Tibial nerve (tissue), 4 donors: ENCODE results near the gene TXNL4A. TPM values are rescaled to one million over a fixed set of nuclear protein-coding genes. Genes with fewer than 3 reads are reported as not detected.

ENCODE experiments used
- DNase-seq, 2 donors: peaks; one replicate each; pipeline ENCODE4 v3.0.0-alpha.2; 2019; ENCODE audit warnings: low spot score in 2 of 2
- H3K27ac ChIP-seq, 4 donors: fragments of 200-600 bp; sonication (generic) in 3 of 4; one replicate each; pipeline ENCODE4 v1.5.1; 2017 to 2019; ENCODE audit warnings: mild to moderate bottlenecking in 1 of 4
- H3K27me3 ChIP-seq, 2 donors: fragments of 200-600 bp; sonication (generic) in 1 of 2; one replicate each; pipeline versions ENCODE4 v1.5.1 to v1.6.0; 2017 to 2019
- H3K36me3 ChIP-seq, 3 donors: fragments of 200-600 bp; sonication (generic); one replicate each; pipeline ENCODE4 v1.5.1; 2018 to 2019
- H3K4me1 ChIP-seq, 4 donors: fragments of 200-600 bp; sonication (generic) in 3 of 4; one replicate each; pipeline ENCODE4 v1.5.1; 2017 to 2019
- H3K4me3 ChIP-seq, 4 donors: fragments of 200-600 bp; sonication (generic) in 3 of 4; one replicate each; pipeline ENCODE4 v1.5.1; 2017 to 2019; ENCODE audit warnings: mild to moderate bottlenecking in 1 of 4, moderate library complexity in 1 of 4
- H3K9me3 ChIP-seq, 4 donors: fragments of 200-600 bp; sonication (generic) in 3 of 4; one replicate each; pipeline ENCODE4 v1.5.1; 2017 to 2019
- CTCF ChIP-seq, 5 experiments: fragments of 200-600 bp in 3 of 5; fragments of 450-650 bp in 2 of 5; sonication (generic) in 3 of 5; IDR thresholded peaks; one replicate each; pipeline ENCODE4 v1.5.1; 2016 to 2019; ENCODE audit warnings: antibody characterized with exemption in 5 of 5, mild to moderate bottlenecking in 3 of 5, moderate library complexity in 2 of 5
- EP300 ChIP-seq, 2 donors: sonication (generic); formaldehyde crosslinking; IDR thresholded peaks; one replicate each; pipeline ENCODE4 v1.6.1; 2017; ENCODE audit warnings: antibody characterized with exemption in 2 of 2, mild to moderate bottlenecking in 1 of 2
- POLR2A ChIP-seq, 2 donors: fragments of 450-650 bp; IDR thresholded peaks; one replicate each; pipeline ENCODE4 v1.6.1; 2017; ENCODE audit warnings: antibody characterized with exemption in 2 of 2, mild to moderate bottlenecking in 2 of 2, moderate library complexity in 2 of 2
- WGBS, 2 donors: methylation state at CpG; one replicate each; pipeline ENCODE4 v1.1.5; 2018; 5-methylcytosine and 5-hydroxymethylcytosine counted together
- total RNA-seq, 4 donors: library from RNA; depleted of rRNA; stranded (reverse); fragments of >200 nt; gene quantifications; one replicate each; pipeline ENCODE4 v1.1.0, GENCODE V29; 2016

The TXNL4A gene
- total RNA-seq, 4 donors from 2014 or later, result 19.0 to 34.9 (median 32.5) TPM

GRCh38 chr18:79921984-79922965, 66.1 kb downstream of the TXNL4A start:
- Histone ChIP-seq H3K27me3 (no peaks in the 10 kb centered on the region), H3K27ac (no peak overlapping the region), H3K9me3 (no peaks in the 10 kb centered on the region), H3K36me3 (peaks cover 0 to 65% (median 0%) of the 10 kb centered on the region in 3 donors), H3K4me1 (peaks cover 0 to 5% (median 0%) of the 10 kb centered on the region in 4 donors), H3K4me3 (no peak overlapping the region)
- no peak for TF ChIP-seq POLR2A (IDR thresholded peaks at IDR 0.05)
- TF ChIP-seq CTCF (IDR thresholded peaks at IDR 0.05), result no peak
- no peak for TF ChIP-seq EP300 (IDR thresholded peaks at IDR 0.05)
- 96 to 97% methylated on average over 24 of the region's 24 CpGs for WGBS, 2 donors
- DNase-seq, result no peak

Other genes with a start within 250 kb of the TXNL4A start
- under 1 TPM in 3 of 4 donors, not detected in 1; 0.60 to 0.84 (median 0.78) TPM for gene KCNG2, start 190.6 kb downstream of the TXNL4A start, total RNA-seq
- 100 to 1,000 TPM; 112 to 361 (median 222) TPM for gene SLC66A2, start 36.9 kb downstream of the TXNL4A start, total RNA-seq
- 10 to 100 TPM; 18.0 to 35.4 (median 29.7) TPM for gene HSBP1L1, start 23.9 kb downstream of the TXNL4A start, total RNA-seq
- gene RBFA, start 45.9 kb upstream of the TXNL4A start, total RNA-seq, result 10 to 100 TPM; 33.3 to 36.1 (median 33.6) TPM
- gene ADNP2, start 120.7 kb upstream of the TXNL4A start, total RNA-seq, result 10 to 100 TPM; 16.5 to 21.8 (median 16.8) TPM